NB4 (cell line): ENCODE data around the gene ITGB3.

ENCODE experiments used
- DNase-seq: peaks from one replicate; pipeline ENCODE4 v3.0.0; 2010; ENCODE audit warnings: low read depth
- H3K4me3 ChIP-seq: one replicate; pipeline ENCODE4 v1.5.1; 2011; ENCODE audit warnings: mild to moderate bottlenecking, low read depth, low read length, moderate library complexity
- MYC ChIP-seq: IDR thresholded peaks from 2 replicates; pipeline ENCODE4 v1.6.1; 2011; ENCODE audit warnings: low read depth, low read length
- POLR2A ChIP-seq: IDR thresholded peaks from 2 replicates; pipeline ENCODE4 v1.6.1; 2011; ENCODE audit warnings: mild to moderate bottlenecking; ENCODE audit not compliant: insufficient read length; ENCODE audit errors: extremely low read depth
- TF ChIP-seq, protein P1 (sequence below): IDR thresholded peaks from one replicate; pipeline ENCODE4 v1.5.1; 2012; ENCODE audit warnings: low read depth, low read length
- TF ChIP-seq, protein P2 (sequence below): IDR thresholded peaks from 2 replicates; pipeline ENCODE4 v1.6.1; 2011; ENCODE audit warnings: low read depth, low read length

ITGB3 gene

DNA sequence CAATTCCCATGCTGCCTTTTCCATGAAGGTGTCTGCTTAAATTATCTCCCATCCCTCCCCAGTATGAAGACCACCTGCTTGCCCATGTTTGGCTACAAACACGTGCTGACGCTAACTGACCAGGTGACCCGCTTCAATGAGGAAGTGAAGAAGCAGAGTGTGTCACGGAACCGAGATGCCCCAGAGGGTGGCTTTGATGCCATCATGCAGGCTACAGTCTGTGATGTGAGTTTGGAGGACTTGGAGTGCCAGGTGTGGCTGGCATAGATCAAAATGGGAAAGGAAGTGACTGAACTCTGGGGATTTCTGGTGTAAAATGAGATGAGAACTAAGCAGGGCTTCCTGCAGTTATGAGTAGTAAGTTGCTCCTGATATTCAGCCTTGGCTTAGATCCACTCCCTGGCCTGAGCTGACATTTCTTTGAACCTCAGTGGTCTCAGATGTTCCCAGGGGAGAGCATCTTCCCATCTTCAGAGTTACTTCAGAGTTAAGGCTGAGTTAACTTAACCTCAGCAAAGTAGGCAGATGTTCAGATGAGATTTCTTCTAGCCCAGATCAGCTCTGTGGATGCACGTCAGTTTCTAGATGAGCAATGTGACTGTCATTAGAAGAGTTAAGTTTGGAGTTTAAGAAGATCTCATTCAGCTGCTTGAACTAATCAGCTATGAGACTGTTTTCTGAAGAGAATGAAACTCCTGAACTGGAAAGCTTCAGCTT, 32.7 kb downstream of the ITGB3 start:
- TF ChIP-seq, protein P1, sequence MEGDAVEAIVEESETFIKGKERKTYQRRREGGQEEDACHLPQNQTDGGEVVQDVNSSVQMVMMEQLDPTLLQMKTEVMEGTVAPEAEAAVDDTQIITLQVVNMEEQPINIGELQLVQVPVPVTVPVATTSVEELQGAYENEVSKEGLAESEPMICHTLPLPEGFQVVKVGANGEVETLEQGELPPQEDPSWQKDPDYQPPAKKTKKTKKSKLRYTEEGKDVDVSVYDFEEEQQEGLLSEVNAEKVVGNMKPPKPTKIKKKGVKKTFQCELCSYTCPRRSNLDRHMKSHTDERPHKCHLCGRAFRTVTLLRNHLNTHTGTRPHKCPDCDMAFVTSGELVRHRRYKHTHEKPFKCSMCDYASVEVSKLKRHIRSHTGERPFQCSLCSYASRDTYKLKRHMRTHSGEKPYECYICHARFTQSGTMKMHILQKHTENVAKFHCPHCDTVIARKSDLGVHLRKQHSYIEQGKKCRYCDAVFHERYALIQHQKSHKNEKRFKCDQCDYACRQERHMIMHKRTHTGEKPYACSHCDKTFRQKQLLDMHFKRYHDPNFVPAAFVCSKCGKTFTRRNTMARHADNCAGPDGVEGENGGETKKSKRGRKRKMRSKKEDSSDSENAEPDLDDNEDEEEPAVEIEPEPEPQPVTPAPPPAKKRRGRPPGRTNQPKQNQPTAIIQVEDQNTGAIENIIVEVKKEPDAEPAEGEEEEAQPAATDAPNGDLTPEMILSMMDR: no peak
- TF ChIP-seq POLR2A (no peak), MYC (no peak)
- TF ChIP-seq, protein P2, sequence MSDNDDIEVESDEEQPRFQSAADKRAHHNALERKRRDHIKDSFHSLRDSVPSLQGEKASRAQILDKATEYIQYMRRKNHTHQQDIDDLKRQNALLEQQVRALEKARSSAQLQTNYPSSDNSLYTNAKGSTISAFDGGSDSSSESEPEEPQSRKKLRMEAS: no peak
- no peak overlapping the region for H3K4me3 ChIP-seq
- DNase-seq: no peak

GRCh38 chr17:47287068-47287467, 33.4 kb downstream of the ITGB3 start:
- no peak for TF ChIP-seq MYC
- no peak overlapping the region for H3K4me3 ChIP-seq
- DNase-seq: no peak

- TF ChIP-seq POLR2A (no peak), MYC (no peak)
- TF ChIP-seq, protein P1: no peak
- TF ChIP-seq, protein P2: no peak
Measured at GRCh38 chr17:47287639-47288038, 34.0 kb downstream of the ITGB3 start.

GRCh38 chr17:47288531-47289116, 35.0 kb downstream of the ITGB3 start:
- no peak for TF ChIP-seq POLR2A
- TF ChIP-seq MYC: no peak
- TF ChIP-seq, protein P2: no peak
- TF ChIP-seq, protein P1: no peak
- DNase-seq: peak; percentile 26

More at GRCh38 chr17:47287639-47288038, 34.0 kb downstream of the ITGB3 start:
- DNase-seq: no peak
- H3K4me3 ChIP-seq: no peak overlapping the region

DNA sequence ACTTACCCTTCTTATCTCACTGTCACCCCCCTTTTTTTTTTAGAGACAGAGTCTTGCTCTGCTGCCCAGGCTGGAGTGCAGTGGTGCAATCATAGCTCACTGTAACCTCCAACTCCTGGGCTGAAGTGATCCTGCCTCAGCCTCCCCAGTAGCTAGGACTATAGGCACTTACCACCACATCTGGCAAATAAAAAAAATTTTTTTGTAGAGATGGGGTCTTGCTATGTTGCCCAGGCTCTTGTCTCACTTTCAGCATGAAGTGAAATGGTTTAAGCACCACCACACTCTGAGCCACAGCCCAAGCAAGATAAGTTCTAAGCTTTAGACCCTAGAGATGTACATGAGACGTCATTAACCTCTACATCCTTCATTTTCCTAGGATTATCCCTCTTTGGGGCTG, 35.7 kb downstream of the ITGB3 start:
- no peak for DNase-seq
- TF ChIP-seq MYC (no peak), POLR2A (no peak)
- TF ChIP-seq, protein P2: no peak
- TF ChIP-seq, protein P1: no peak
- H3K4me3 ChIP-seq: no peak overlapping the region

More at GRCh38 chr17:47288531-47289116, 35.0 kb downstream of the ITGB3 start:
- no peak overlapping the region for H3K4me3 ChIP-seq

DNA sequence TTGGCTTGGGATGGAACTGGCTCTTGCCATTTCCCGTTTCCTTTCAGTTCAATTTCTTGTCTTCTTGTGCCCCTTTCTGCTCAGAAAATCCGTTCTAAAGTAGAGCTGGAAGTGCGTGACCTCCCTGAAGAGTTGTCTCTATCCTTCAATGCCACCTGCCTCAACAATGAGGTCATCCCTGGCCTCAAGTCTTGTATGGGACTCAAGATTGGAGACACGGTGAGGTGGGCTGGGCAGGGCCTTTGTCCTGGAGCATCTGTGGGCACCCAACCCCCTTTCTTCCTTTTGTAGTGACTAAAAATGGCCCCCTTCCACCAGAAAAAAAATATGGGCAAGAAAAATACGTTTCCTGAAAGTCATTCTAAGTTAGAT, 37.2 kb downstream of the ITGB3 start:
- H3K4me3 ChIP-seq: no peak overlapping the region
- TF ChIP-seq, protein P2: no peak
- TF ChIP-seq MYC (no peak), POLR2A (no peak)
- TF ChIP-seq, protein P1: no peak
- no peak for DNase-seq
